SK-MEL-5 (cell line): ENCODE data around the gene ZBTB38. TPM values are rescaled to one million over a fixed set of nuclear protein-coding genes. Genes with fewer than 3 reads are reported as not detected.

Experiments used
- DNase-seq: peaks from one replicate; pipeline ENCODE4 v3.0.0-alpha.2; 2016; ENCODE audit warnings: low read depth, low spot score
- in situ Hi-C: cut with HindIII; loops from 2 replicates; pipeline ENCODE4 v1.10.0; 2016; ENCODE audit warnings: low sequenced_read_pairs, high pct_unique_total_duplicates, low pct_unique_long_range_greater_than_20kb
- total RNA-seq: library from RNA; depleted of rRNA; stranded (reverse); fragments of >200 nt; shearing (Covaris generic); gene quantifications from 2 replicates; pipeline ENCODE4 v1.2.3, GENCODE V29; 2014

ZBTB38 gene
- total RNA-seq, 1 experiment from 2014 or later = 106 TPM

GRCh38 chr3:141390747-141391146 is 22.4 kb downstream of the ZBTB38 start:
- no peak for DNase-seq
- in situ Hi-C loops = no loop called here

GRCh38 chr3:141391298-141391990 is 23.1 kb downstream of the ZBTB38 start:
- in situ Hi-C loops = no loop called here
- DNase-seq = no peak

- DNase-seq = no peak
- in situ Hi-C loops = no loop called here
These were observed 23.6 kb downstream of the ZBTB38 start for GRCh38 chr3:141391991-141392316.

DNA sequence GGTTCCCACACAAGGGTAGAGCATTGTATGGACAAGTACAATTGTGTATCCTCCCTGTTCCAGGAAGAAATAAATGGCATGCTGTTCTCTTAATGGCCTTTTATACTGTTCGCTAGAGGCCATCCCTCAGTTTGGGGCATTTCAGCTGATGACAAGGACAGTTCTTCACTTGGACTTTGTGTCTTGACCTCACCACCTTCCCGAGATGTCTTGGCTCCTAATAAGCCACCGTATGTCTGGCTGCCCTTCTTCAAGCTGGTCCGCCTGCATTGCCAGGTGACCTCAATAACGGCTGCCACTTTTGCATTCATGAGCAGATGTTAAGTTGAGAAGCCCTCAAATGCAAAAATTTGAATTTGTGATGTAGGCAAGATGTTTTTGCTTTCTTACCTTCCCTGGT is 24.1 kb downstream of the ZBTB38 start:
- DNase-seq = no peak
- in situ Hi-C loops = no loop called here

- DNase-seq = peak; percentile 78
- in situ Hi-C loops = no loop called here
These were observed 24.8 kb downstream of the ZBTB38 start for GRCh38 chr3:141392897-141393734.

DNA sequence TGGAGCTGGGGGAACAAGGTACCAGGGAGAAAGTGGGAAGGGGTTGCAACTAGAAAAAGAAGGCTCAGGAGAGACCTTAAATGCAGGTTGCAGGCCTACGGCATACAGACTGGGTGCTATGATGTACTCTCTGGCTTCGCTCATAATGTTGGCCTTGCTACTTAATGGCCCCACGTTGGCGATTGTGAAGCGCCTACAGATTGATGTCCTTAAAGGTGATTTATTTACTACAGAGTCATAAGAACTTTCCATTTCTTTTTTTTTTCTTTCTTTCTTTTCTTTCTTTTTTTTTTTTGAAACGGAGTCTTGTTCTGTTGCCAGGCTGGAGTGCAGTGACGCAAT is 25.4 kb downstream of the ZBTB38 start:
- no peak for DNase-seq
- in situ Hi-C loops = no loop called here

DNA sequence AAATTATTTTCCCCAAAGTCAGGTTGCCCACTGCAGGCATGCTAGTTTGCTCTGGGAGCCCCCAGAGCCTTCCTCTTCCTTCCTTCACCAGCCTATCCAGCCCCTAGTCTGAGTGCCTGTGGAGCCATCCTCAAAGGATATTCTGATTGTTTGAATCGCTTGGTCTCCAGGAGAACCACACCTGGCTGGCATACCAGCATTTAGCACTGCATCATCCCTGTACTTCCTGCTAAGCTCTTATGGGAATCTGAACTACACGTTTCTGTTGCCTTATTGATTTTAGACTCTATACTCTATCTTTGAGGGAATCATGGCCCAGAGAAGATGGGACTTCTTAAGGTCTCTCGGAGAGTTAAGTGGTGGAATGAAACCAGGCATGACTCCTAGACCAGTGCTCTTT is 26.3 kb downstream of the ZBTB38 start:
- in situ Hi-C loops = no loop called here
- no peak for DNase-seq

GRCh38 chr3:141395005-141395589 is 26.8 kb downstream of the ZBTB38 start:
- in situ Hi-C loops = no loop called here

DNA sequence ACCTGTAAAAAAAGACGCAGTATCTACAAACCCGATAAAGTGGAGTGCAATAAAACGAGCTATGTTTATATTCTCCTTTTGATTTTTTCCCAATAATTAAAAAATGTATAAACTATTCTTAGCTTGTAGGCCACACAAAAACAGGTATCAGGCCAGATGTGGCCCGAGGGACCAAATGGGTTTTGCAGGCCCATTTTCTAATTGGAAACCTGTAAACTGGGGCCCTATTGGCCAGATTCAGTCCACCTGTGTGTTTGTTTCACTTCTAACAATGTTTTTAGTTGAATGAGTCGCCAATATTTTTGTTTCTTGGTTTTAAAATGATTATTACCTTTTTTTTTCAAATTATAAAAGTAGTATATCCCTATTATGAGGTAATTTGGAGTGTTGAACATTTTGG is 29.7 kb downstream of the ZBTB38 start:
- in situ Hi-C loops = no loop called here
- no peak for DNase-seq

More at GRCh38 chr3:141395005-141395589, 26.8 kb downstream of the ZBTB38 start:
- DNase-seq = no peak

GRCh38 chr3:141399200-141399599 is 30.9 kb downstream of the ZBTB38 start:
- in situ Hi-C loops = no loop called here
- DNase-seq = no peak

DNA sequence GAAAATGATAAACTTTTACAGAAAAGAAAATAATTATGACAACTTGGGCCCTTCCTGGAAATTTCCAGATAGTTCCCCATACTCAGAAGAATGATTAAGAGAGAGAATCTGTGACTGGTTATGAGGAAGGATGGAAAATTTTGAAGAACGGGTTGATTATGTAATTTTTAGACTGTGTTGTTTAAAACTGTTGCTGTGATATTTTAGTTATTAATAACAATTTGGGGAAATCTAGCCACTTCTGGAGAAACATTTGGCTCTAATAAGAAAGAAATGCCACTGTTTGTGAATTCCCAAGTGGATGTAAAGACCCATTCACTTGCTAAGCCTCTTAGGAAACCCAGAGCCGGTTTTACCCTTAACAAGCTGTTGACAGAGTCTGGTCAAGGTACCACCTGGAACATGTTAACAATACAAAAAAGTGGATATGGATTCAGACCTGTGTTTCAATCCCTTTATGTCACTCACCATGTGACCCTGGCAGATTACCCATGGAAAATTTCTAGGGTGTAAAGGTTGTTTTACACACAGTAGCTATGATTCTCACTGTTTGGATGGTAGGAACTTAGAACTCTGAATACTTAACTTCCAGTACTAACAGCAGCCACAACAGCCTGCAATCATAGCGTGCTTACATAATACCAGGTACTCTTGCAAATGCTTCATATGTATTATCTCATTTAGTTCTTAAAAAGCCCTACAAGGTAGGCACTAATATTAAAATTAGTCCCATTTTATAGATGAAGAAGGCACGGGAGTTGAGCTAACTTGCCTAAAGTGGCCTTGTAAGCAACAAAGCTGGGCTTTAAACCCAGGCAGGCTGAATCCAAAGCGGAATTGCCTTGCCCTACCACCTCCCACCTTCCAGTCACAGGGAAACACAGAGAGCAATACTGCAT is 32.0 kb downstream of the ZBTB38 start:
- no peak for DNase-seq
- in situ Hi-C loops = no loop called here

DNA sequence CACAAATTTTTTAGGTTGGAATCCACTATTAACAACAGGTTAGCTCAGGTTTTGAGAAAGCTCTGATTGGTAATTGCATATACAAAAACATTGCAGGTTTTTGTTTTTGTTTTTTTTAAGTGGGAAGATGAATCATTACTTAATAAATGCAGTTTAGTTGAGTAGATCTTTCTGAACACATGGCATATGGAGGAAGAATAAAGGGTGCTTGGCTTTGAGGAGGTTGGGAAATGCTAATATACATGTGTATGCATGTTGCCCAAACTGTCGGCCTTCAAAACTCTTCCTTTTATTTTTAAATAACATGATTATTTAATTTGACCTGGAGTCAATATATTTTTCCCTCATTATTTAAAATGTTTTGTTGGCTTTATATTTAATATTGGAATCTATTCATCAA is 32.8 kb downstream of the ZBTB38 start:
- DNase-seq = no peak
- in situ Hi-C loops = no loop called here

DNA sequence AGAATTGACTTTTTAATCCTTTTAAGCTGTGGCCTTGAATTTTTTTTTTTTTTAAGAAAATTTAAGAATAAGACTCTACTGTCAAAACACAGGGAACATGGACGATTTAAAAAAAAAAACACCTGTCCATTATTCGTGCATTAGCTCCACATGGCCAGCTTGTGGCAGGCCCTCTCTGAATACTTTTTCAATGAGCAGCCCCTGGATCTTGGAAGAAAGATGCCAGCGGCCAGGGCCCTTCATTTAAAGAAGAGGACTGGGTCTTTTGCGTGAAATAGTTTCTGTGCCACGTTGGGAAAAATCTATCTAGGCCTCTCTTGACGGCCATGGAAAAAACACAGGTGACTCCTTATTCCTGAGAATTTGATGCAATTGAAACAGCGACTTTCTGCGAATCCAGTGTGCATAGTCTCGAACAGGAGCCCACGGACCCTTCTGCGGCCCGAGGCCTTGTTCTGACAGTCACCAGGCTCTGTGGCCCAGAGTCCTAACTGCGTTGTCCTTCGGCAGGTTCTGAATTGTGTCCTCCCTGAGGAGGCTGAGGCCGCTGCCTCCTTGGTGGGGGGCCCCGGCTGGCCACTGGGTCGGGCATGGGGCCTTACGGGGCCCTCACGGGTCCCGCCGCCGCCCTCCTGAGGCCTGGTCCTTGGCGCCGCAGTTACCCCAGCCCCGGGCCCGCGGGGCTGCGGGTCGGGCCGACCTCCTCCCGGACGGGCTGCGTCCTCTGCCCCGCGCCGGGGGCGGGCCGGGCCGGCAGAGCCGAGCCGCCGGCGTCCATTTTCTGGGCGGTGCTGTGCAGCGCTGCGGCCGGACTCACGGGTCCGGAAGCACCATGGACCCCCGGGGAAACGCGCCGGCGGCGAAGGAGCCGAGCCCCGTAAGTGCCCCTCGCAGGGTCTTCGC is 33.5 kb downstream of the ZBTB38 start:
- in situ Hi-C loops = no loop called here
- DNase-seq = peak; percentile 45

DNA sequence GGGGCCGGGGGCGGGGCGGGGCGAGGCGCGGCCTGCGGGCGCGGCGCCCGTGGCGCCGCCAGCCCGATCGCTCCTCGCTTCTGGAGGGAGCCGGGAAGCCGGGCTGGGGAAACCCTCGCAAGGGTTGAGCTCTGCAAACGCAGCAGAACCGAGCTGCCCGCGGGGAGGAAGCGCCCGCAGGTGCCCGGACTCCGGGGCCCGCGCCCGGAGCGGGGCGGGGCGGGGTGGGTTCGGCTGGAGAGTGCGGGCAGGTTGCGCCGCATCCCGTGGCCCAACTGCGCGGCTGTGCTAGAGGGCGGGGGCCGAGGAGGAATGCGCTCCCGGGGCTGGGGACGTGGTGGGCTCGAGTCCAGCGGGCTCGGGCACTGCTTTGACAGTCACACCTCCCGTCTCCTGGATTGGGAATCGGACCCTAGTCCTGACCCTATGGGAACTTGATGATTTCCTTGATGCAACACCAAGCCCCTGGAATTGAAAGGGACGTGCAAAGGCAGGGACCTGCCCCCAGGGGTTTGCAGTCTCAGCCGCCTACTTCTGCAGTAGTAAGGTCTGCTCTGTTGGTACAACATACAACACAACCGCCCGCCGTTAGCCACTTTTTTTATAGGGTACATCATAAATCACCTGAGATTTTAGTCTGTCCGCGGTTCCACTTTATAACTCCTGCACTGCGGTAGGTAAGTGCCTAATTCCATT is 34.3 kb downstream of the ZBTB38 start:
- peak; percentile 41 for DNase-seq
- in situ Hi-C loops = no loop called here

DNA sequence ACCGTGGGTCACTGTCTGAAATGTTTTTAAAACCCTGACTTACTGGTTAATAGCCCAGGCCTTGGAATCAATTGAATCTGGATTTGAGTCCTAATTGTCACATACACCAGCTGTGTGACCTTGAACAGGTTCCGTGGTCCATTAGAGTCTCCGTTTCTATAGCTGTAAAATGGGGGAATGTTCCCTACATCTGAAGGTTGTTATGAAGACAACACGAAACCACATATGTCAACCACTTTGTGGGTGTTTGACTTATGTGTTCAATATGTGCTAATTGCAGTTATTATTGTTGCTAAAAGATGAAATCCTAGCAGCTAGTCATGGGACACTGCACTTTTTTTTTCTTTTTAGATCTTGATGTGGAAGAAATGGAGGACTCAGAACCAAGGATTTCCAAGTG is 35.3 kb downstream of the ZBTB38 start:
- DNase-seq = no peak
- in situ Hi-C loops = no loop called here

GRCh38 chr3:141405025-141405424 is 36.7 kb downstream of the ZBTB38 start:
- in situ Hi-C loops = no loop called here
- DNase-seq = no peak

GRCh38 chr3:141405591-141405990 is 37.3 kb downstream of the ZBTB38 start:
- in situ Hi-C loops = no loop called here

More at GRCh38 chr3:141405591-141405990, 37.3 kb downstream of the ZBTB38 start:
- no peak for DNase-seq
